C4-2B (cell line): Measurements from ENCODE around the gene TRMT11.
"Not testable (repeated sequence)": the region's sequence is repeated elsewhere in the genome, so short reads cannot be mapped to it uniquely, and the experiment has no call there.

ENCODE experiments used
- H3K27ac ChIP-seq: fragments of 450-650 bp; 2 replicates; pipeline ENCODE4 v1.5.1; 2017
- CTCF ChIP-seq: fragments of 450-650 bp; conservative IDR thresholded peaks from 2 replicates; pipeline ENCODE4 v1.5.1; 2017; ENCODE audit warnings: mild to moderate bottlenecking
- ZFX ChIP-seq: fragments of 450-650 bp; IDR thresholded peaks from 2 replicates; pipeline ENCODE4 v1.6.1; 2017

TRMT11 gene

GRCh38 chr6:125944434-125944816 is 41.9 kb upstream of the TRMT11 start:
- TF ChIP-seq CTCF (no peak), ZFX (no peak)
- no peak overlapping the region for H3K27ac ChIP-seq

- TF ChIP-seq CTCF (no peak), ZFX (no peak)
- no peak overlapping the region for H3K27ac ChIP-seq
Measured at GRCh38 chr6:125944896-125945295, 41.4 kb upstream of the TRMT11 start.

- TF ChIP-seq CTCF (no peak), ZFX (no peak)
- no peak overlapping the region for H3K27ac ChIP-seq
Measured at GRCh38 chr6:125945378-125946141, 40.8 kb upstream of the TRMT11 start.

- no peak overlapping the region for H3K27ac ChIP-seq
Measured at GRCh38 chr6:125947615-125948014, 38.7 kb upstream of the TRMT11 start.

GRCh38 chr6:125948455-125948854 is 37.9 kb upstream of the TRMT11 start:
- no peak overlapping the region for H3K27ac ChIP-seq
- no peak for TF ChIP-seq CTCF
- no peak for TF ChIP-seq ZFX

More at GRCh38 chr6:125947615-125948014, 38.7 kb upstream of the TRMT11 start:
- TF ChIP-seq CTCF (no peak), ZFX (no peak)

- TF ChIP-seq ZFX = no peak
- no peak for TF ChIP-seq CTCF
- H3K27ac ChIP-seq = no peak overlapping the region
Measured at GRCh38 chr6:125949069-125949468, 37.3 kb upstream of the TRMT11 start.

GRCh38 chr6:125950293-125950692 is 36.0 kb upstream of the TRMT11 start:
- TF ChIP-seq ZFX (no peak), CTCF (no peak)

GRCh38 chr6:125950716-125951115 is 35.6 kb upstream of the TRMT11 start:
- not testable (repeated sequence) for H3K27ac ChIP-seq

More at GRCh38 chr6:125950293-125950692, 36.0 kb upstream of the TRMT11 start:
- H3K27ac ChIP-seq = no peak overlapping the region
